ENCODE results near the gene IFIT1B.

- TF ChIP-seq GATA3 (IDR thresholded peaks at IDR 0.05; ENCODE audit: low read depth, low read length) = no peak
- TF ChIP-seq GATA2 (IDR thresholded peaks at IDR 0.05; ENCODE audit: low read depth, low read length) = no peak
These were observed 13.3 kb upstream of the IFIT1B start for GRCh38 chr10:89364531-89364930.

Data from SH-SY5Y (cell line).